ENCODE data around the gene NELFA. TPM values are rescaled to one million over a fixed set of nuclear protein-coding genes. Genes with fewer than 3 reads are reported as not detected.

Gene NELFA
- total RNA-seq, 4 donors from 2014 or later, result 29.3 to 45.3 (median 35.7) TPM

DNA sequence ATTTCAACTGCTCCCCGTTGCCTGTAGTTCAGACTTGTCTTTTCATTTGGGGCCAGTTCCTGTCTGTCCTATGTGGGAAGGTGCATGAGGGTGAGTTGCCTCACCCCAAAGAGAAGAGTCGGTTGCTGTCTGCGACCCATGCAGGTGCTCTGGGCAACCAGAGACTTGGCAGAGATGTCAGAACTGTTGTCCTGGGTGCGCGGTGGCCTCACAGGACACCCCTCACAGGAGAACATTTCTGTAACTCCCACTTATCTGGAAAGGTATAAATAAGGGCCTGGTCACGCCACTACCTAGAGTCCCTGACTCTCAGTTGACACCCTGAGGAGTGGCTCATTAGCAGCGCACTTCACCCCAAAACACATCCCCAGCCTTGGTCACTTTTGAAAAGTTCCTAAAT lies 40.6 kb upstream of the NELFA start:
- H3K4me3 ChIP-seq (ENCODE audit: low read depth, poor library complexity, severe bottlenecking), result no peak overlapping the region
- TF ChIP-seq, protein P1, sequence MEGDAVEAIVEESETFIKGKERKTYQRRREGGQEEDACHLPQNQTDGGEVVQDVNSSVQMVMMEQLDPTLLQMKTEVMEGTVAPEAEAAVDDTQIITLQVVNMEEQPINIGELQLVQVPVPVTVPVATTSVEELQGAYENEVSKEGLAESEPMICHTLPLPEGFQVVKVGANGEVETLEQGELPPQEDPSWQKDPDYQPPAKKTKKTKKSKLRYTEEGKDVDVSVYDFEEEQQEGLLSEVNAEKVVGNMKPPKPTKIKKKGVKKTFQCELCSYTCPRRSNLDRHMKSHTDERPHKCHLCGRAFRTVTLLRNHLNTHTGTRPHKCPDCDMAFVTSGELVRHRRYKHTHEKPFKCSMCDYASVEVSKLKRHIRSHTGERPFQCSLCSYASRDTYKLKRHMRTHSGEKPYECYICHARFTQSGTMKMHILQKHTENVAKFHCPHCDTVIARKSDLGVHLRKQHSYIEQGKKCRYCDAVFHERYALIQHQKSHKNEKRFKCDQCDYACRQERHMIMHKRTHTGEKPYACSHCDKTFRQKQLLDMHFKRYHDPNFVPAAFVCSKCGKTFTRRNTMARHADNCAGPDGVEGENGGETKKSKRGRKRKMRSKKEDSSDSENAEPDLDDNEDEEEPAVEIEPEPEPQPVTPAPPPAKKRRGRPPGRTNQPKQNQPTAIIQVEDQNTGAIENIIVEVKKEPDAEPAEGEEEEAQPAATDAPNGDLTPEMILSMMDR (IDR thresholded peaks at IDR 0.05), result no peak
- TF ChIP-seq POLR2A (IDR thresholded peaks at IDR 0.05), result no peak
- peak in 1 of 2 donors; percentile 57 for DNase-seq (ENCODE audit: low spot score in 2 of 2)
- WGBS, 2 donors, result 90 to 93% methylated on average over 7 of the region's 7 CpGs
- intact Hi-C loops (cut with DNase I; ENCODE audit: low total_unique reads), result no loop called here

DNA sequence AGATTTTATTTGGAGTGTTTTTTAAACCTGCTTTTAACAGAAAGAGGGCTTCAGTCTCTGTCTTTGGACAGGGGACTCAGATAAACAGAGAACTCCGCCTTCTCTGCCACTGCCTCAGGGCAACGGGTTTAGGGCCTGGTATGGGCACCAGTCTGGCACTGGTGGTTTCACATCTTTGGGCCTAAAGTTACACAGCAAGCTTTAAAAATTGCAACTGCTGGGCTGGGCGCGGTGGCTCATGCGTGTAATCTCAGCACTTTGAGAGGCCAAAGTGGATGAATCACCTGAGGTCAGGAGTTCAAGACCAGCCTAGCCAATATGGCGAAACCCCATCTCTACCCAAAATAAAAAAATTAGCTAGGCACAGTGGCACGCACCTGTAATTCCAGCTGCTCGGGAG lies 40.1 kb upstream of the NELFA start:
- intact Hi-C loops (cut with DNase I; ENCODE audit: low total_unique reads), result no loop called here
- no peak overlapping the region for H3K4me3 ChIP-seq (ENCODE audit: low read depth, poor library complexity, severe bottlenecking)
- TF ChIP-seq, protein P1 (IDR thresholded peaks at IDR 0.05), result no peak
- no peak for TF ChIP-seq POLR2A (IDR thresholded peaks at IDR 0.05)
- peak in 1 of 2 donors; percentile 63 for DNase-seq (ENCODE audit: low spot score in 2 of 2)
- 84 to 92% methylated on average over 8 of the region's 8 CpGs for WGBS, 2 donors

DNA sequence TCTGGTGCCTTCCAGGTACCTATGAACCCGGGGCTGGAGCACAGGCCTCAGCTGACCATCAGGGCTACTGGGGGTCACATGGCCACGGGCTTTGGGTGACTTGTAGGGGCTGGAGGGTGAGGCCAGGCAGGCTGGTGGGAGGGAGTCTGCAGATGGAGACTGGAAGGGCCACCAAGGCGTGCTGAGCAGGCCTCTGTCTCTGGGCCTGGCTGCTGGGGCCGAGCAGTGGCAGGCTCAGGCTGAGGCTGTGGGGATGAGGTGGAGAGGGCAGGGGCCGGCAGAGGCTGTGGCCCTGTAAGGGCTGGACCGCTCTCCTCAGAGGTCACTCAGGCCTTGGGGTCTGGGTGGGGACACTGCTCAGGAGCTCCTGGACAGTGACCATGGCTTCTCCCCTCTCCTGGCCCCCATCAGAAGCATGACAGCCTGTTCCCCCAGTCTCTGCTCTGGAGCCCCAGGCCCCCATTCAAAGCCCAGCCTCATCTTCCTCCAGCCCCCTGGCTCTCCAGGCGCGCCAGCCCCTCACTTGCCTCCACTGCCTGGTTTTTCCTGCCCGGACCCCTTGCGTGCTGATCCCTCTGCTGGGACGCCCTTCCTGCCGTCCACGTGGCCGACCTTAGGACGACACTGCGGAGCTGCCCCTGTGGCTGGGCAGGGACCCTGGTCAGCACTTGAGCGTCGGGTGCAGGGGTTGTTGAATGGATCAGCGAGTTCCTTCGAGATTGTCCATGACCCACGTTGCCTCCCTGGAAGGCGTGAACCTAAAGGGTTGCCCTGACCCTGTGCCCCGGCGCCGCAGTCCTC lies 39.2 kb upstream of the NELFA start:
- 92 to 96% methylated on average over 20 to 24 of the region's 25 CpGs for WGBS, 2 donors
- TF ChIP-seq POLR2A (IDR thresholded peaks at IDR 0.05), result no peak
- TF ChIP-seq, protein P1 (IDR thresholded peaks at IDR 0.05), result no peak
- intact Hi-C loops (cut with DNase I; ENCODE audit: low total_unique reads), result no loop called here
- peak in 1 of 2 donors; percentile 72 for DNase-seq (ENCODE audit: low spot score in 2 of 2)
- no peak overlapping the region for H3K4me3 ChIP-seq (ENCODE audit: low read depth, poor library complexity, severe bottlenecking)

DNA sequence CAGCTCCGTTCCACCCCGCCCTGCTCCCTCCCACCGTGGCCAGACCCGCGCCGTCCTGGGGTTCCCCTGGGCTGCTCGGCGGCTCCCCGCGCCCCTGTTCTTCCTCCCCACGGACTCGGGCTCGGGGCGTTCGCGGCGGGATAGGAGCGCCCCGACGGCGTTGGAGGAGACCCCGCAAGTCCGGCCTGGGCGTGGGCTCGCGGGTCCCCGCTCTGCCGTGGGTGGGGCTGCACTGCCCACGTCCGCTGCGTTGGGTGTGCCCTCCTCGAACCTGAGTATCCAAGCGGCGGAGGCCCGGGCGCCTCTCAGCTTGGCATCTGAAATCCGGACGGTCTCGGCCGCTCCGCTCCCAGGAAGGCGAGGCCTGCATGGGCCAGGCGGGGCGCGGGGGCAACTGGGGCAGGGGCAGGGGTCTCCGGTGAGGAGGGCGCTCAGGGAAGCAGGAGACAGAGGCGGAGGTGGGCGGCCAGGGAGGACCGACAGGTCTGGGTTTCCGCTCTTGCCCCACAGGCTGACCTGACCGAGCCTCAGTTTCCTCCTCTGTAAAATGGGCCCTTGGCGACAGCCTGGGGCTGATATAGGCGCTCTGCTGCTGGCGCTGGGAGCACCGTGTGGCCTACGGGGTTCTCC lies 38.4 kb upstream of the NELFA start:
- TF ChIP-seq, protein P1 (IDR thresholded peaks at IDR 0.05), result no peak
- TF ChIP-seq POLR2A (IDR thresholded peaks at IDR 0.05), result no peak
- peak in 1 of 2 donors; percentile 78 for DNase-seq (ENCODE audit: low spot score in 2 of 2)
- intact Hi-C loops (cut with DNase I; ENCODE audit: low total_unique reads), result no loop called here
- 36 to 44% methylated on average over 32 to 54 of the region's 57 CpGs for WGBS, 2 donors
- H3K4me3 ChIP-seq (ENCODE audit: low read depth, poor library complexity, severe bottlenecking), result no peak overlapping the region

DNA sequence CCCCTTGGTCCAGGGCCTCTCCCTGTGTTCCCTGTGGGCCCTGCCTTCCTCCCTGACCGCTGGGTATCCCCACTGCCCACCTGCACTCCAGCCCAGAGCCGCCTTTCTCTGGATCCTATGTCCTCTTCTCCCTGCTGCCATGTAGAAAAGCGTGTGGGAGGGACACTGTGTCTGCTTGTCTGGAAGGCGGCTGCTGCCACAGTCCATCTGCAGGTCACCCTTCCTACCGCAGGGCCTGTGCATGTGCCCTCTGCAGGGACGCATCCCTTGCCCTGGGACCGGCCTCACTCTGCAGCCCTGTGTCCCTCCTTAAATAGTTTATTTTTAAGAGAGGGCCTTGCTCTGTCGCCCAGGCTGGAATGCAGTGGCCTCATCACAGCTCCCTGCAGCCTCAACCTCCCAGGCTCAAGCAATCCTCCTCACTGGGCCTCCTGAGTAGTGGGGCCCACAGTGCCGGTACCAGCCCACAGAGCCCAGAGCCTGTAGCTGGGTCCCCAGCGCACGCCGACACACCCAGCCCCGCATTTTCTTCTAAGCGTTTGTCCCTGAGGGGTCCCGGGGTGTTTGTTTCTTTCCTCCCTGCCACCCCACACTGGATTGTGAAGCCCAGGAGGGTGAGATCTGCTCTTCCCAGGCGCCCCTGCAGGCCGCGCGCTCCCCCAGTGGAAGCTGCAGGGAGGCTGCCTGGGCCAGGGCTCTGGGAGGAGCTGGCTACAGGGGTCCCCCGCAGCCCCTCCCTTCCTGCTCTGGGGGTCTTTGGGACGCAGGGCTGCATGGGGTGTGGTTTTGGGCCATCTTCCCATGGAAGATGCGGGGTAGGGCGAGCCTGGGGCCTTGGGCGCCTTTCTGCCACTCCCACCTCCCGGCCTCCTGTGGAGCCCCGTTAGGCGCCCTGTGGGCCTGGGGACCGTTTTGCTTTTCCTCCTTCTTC lies 37.5 kb upstream of the NELFA start:
- TF ChIP-seq, protein P1 (IDR thresholded peaks at IDR 0.05), result no peak
- no peak for TF ChIP-seq POLR2A (IDR thresholded peaks at IDR 0.05)
- intact Hi-C loops (cut with DNase I; ENCODE audit: low total_unique reads), result no loop called here
- peak in 1 of 2 donors; percentile 72 for DNase-seq (ENCODE audit: low spot score in 2 of 2)
- no peak overlapping the region for H3K4me3 ChIP-seq (ENCODE audit: low read depth, poor library complexity, severe bottlenecking)
- WGBS, 2 donors, result 65 to 71% methylated on average over 27 to 28 of the region's 28 CpGs

Data from lower leg skin (tissue), 4 donors.